HG02763 (cell line): ENCODE measurements around the gene OR4D9.

Experiments used
- ATAC-seq: cut with Tn5 transposase; IDR thresholded peaks from one replicate; pipeline ENCODE4 v1.9.1; 2021; ENCODE audit warnings: mild to moderate bottlenecking, moderate library complexity; ENCODE audit not compliant: unreplicated experiment

OR4D9 gene

DNA sequence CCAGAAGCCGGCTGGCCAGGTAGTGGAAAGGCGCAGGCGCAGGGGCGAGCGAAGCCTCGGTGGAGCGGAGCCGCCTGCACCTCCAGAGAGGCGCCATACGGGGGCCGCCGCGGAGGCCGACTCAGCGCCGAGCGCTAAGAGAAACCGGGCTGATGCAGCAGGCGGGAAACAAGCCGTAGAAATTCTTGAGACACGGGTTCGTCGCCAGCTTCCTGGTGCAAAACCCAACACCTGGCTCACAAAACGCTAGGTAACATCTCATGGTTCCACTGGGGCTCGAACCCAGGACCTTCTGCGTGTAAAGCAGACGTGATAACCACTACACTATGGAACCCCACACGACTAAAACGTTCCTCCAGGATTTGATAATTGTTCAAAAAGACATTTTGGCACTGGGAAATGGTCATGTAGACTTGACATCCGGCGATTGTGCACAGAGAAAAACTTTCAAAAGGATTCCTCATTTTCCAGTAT is 39.1 kb downstream of the OR4D9 start:
- ATAC-seq = peak; percentile 87

- peak; percentile 37 for ATAC-seq
These were observed 39.7 kb downstream of the OR4D9 start for GRCh38 chr11:59550842-59551658.

DNA sequence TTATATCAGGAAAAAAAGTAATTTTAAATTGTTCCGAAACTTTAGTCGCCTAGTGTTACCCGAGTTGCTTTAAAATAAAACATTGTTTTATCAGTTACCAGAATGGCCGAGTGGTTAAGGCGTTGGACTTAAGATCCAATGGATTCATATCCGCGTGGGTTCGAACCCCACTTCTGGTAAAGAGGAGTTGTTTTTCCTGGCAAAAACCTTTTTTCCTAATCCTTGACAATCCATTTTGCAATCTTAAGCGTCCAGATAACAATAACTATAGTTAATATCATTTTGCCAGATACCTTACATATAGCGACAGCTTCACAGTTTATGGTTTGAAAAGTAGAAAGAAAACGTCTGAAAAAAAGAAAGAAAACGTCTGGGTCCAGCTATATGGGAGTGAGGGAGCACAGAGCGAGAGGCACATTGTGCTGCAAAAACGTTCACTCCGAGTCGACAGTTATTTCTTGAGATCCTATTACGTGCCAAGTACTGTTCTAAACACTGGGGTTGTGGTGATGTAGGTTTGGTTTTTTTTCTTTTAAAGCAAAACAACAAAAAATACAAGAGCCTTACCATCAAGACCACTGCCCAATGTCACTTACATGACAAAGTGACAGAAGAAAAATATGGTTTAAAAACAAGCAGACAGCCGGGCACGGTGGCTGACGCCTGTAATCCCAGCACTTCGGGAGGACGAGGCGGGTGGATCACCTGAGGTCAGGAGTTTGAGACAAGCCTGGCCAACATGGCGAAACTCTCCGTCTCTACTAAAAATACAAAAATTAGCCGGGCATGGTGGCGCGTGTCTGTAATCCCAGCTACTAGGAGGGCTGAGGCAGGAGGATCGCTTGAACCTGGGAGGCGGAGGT is 40.6 kb downstream of the OR4D9 start:
- ATAC-seq = no peak

DNA sequence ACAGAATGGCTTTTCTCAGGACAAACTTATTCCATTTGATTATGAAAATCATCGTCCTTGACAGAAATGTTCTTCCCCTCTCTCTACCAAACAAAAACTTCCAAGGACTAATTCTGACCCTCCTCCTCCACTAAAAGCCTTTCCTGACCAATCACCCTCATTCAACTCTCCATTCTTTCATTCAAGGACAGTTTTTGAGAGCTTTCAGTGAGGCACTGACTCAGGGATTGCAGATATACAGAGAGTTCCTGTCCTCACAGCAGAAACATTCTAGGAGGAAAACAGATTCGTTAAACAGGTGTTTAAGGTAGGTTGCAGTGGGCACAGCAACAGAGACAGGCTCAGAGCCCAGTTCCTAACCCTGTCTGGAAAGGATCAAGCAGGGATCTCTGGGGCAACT is 41.5 kb downstream of the OR4D9 start:
- no peak for ATAC-seq

DNA sequence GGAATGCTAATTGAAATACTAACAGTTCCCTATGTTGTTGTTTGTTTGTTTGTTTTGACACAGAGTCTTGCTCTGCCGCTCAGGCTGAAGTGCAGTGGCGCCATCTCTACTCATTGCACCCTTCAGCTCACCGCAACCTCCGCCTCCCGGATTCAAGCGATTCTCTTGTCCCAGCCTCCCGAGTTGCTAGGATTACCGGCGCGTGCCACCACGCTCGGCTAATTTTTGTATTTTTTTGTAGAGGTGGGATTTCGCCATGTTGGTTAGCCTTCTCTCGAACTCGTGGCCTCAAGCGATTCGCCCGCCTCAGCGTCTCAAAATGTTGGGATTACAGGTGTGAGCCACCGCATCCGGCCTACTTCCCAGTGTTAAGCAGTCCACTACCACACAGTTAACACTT is 42.0 kb downstream of the OR4D9 start:
- ATAC-seq = no peak

DNA sequence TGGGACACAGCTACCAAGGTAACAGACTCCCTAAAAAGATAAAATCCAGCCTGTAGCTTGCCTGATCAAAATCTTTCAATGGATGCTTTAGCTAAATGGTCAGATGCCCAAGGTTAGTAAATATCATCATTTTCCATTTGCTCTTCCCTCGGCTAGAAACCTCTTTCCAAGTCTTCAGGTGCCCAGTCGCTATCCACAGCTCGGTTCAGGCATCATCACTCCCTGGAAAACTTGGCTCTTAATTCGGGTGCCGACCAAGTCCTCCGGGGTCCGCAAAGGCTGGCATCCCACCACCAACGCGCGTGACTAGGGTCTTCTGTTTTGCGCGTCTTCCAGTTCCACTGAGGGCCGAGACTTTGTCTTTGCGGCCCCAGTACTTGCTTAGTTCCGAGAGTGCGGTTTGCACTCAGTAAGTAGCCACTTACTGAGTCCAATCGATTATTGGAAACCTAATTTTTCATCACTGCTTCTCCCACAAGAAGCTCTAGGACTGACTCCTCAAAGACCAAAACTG is 44.3 kb downstream of the OR4D9 start:
- ATAC-seq = no peak

GRCh38 chr11:59556115-59556916 is 45.0 kb downstream of the OR4D9 start:
- ATAC-seq = no peak

GRCh38 chr11:59556917-59557348 is 45.6 kb downstream of the OR4D9 start:
- no peak for ATAC-seq

DNA sequence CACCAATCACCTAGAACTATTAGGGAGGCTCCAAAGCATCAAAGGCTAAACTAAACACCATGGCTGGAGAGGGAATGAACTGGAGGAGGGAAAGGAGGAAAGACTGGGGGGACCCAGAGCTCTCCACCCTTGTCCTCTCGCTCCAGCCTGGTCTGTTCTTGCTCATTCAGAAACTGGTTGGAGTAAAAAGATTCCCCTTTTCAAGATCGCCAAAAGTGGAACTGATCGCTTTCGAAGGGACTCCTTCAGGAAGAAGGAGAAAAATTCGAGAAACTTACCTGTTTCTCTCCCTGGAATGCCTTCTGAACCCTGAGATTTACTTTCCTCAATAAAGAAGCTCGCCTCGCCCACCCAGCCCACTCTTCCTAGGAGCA is 46.9 kb downstream of the OR4D9 start:
- no peak for ATAC-seq

- ATAC-seq = peak; percentile 2
These were observed 48.5 kb downstream of the OR4D9 start for GRCh38 chr11:59559886-59560285.

DNA sequence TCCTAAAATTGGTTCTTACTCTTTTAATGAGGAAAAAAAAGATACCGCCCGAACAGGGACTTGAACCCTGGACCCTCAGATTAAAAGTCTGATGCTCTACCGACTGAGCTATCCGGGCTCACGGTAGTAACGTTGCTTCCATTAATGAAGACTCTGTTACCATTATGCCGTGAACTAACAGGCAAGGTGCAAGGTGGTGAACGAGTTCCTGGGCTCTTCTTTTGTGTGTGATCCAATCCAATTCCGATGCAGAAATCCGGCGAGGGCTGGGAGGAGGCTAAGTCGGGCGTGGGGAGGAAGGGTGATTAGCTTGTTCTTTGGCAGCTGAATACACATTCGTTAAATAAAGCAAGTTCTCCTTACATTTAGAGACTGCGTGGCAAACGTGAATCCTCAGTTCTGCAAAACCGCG is 49.0 kb downstream of the OR4D9 start:
- peak; percentile 31 for ATAC-seq

GRCh38 chr11:59560702-59561473 is 49.5 kb downstream of the OR4D9 start:
- ATAC-seq = peak; percentile 43

GRCh38 chr11:59562292-59562691 is 51.0 kb downstream of the OR4D9 start:
- no peak for ATAC-seq
